ENCODE measurements around the gene GRAMD2A.

GRCh38 chr15:72153269-72154000 lies 44.2 kb downstream of the GRAMD2A start:
- TF ChIP-seq CTCF (IDR thresholded peaks at IDR 0.05) = no peak
- no peak for TF ChIP-seq POLR2A (IDR thresholded peaks at IDR 0.05)
- no peak for TF ChIP-seq POLR2AphosphoS5 (IDR thresholded peaks at IDR 0.05)
- TF ChIP-seq EP300 (IDR thresholded peaks at IDR 0.05) = no peak
